Colonic mucosa (tissue), 4 donors: Measurements from ENCODE around the gene SLC6A13. TPM values are rescaled to one million over a fixed set of nuclear protein-coding genes. Genes with fewer than 3 reads are reported as not detected.

ENCODE experiments used
- DNase-seq: peaks from one replicate; pipeline ENCODE4 v3.0.0-alpha.2; 2020
- H3K27ac ChIP-seq: fragments of 200-600 bp; one replicate; pipeline ENCODE4 v1.8.0; 2021
- H3K27me3 ChIP-seq: fragments of 200-600 bp; one replicate; pipeline ENCODE4 v1.8.0; 2021
- H3K36me3 ChIP-seq: fragments of 200-600 bp; one replicate; pipeline ENCODE4 v1.8.0; 2021
- H3K4me1 ChIP-seq: fragments of 200-600 bp; one replicate; pipeline ENCODE4 v1.8.0; 2021; ENCODE audit warnings: mild to moderate bottlenecking
- H3K4me3 ChIP-seq: fragments of 200-600 bp; one replicate; pipeline ENCODE4 v1.8.0; 2021
- H3K9ac ChIP-seq, 2 donors: one replicate each; pipeline ENCODE4 v1.7.0; 2013; ENCODE audit warnings: control low read depth in 2 of 2, low read depth in 2 of 2, low read length in 2 of 2
- H3K9me3 ChIP-seq: fragments of 200-600 bp; one replicate; pipeline ENCODE4 v1.8.0; 2021
- CTCF ChIP-seq: fragments of 200-600 bp; IDR thresholded peaks from one replicate; pipeline ENCODE4 v1.8.0; 2022; ENCODE audit warnings: antibody characterized with exemption, mild to moderate bottlenecking
- intact Hi-C: fragments of 100-400 bp; cut with DNase I; formaldehyde crosslinking; loops from one replicate; pipeline ENCODE4 v1.14.1; 2022
- total RNA-seq, 2 donors: library from RNA; stranded (reverse); fragmentation: NEBNext Ultra II Directional in 1 of 2; extraction: Animal tissue kit (Norgen Biotek cat#: 25700) in 1 of 2; gene quantifications; one replicate each; pipeline ENCODE4 v1.2.1, GENCODE V29; 2021
- donor health status: healthy.
- donor health status: DM: no; HTN: no; CAD: no.
- donor health status: DM: no; HTN: no; CAD: no.

SLC6A13 gene
- total RNA-seq, 2 donors from 2014 or later = not detected

DNA sequence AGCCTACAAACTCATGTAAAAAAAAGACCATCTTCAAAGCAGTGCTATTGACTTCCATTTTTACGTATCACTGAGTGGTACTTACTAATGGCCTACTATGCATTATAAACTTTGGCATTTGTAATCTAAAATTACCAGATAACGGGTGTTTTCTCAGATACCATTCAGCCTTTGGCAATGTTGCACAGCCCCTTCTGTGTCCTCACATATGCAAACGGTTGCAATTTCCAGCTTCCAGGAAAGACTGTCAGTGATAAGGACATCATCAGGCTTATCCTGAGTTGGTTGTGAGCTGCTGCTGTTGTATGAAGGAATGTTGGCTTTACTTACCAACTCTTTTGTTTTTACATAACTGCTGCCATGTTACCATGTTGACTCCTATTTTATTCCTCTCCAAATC, 1.6 kb upstream of the SLC6A13 start:
- no peak for TF ChIP-seq CTCF
- H3K36me3 ChIP-seq = no peaks in the 10 kb centered on the region
- H3K4me3 ChIP-seq = no peak overlapping the region
- no peaks in the 10 kb centered on the region for H3K9me3 ChIP-seq
- no peaks in the 10 kb centered on the region for H3K4me1 ChIP-seq
- intact Hi-C loops = no loop called here
- no peak for DNase-seq
- H3K27ac ChIP-seq = no peak overlapping the region
- H3K9ac ChIP-seq = no peak overlapping the region
- H3K27me3 ChIP-seq = no peaks in the 10 kb centered on the region

GRCh38 chr12:263574-263973, 938 bp upstream of the SLC6A13 start:
- no peak overlapping the region for H3K9ac ChIP-seq

GRCh38 chr12:262113-262512, 523 bp downstream of the SLC6A13 start:
- TF ChIP-seq CTCF = no peak
- DNase-seq = no peak
- Histone ChIP-seq H3K27ac (no peak overlapping the region), H3K9me3 (no peaks in the 10 kb centered on the region), H3K36me3 (no peaks in the 10 kb centered on the region), H3K4me1 (no peaks in the 10 kb centered on the region), H3K4me3 (no peak overlapping the region), H3K27me3 (no peaks in the 10 kb centered on the region), H3K9ac (no peak overlapping the region)
- intact Hi-C loops = no loop called here

More at GRCh38 chr12:263574-263973, 938 bp upstream of the SLC6A13 start:
- Histone ChIP-seq H3K4me1 (no peaks in the 10 kb centered on the region), H3K4me3 (no peak overlapping the region), H3K27me3 (no peaks in the 10 kb centered on the region), H3K36me3 (no peaks in the 10 kb centered on the region), H3K9me3 (no peaks in the 10 kb centered on the region), H3K27ac (no peak overlapping the region)
- TF ChIP-seq CTCF = no peak
- DNase-seq = no peak
- intact Hi-C loops = no loop called here

DNA sequence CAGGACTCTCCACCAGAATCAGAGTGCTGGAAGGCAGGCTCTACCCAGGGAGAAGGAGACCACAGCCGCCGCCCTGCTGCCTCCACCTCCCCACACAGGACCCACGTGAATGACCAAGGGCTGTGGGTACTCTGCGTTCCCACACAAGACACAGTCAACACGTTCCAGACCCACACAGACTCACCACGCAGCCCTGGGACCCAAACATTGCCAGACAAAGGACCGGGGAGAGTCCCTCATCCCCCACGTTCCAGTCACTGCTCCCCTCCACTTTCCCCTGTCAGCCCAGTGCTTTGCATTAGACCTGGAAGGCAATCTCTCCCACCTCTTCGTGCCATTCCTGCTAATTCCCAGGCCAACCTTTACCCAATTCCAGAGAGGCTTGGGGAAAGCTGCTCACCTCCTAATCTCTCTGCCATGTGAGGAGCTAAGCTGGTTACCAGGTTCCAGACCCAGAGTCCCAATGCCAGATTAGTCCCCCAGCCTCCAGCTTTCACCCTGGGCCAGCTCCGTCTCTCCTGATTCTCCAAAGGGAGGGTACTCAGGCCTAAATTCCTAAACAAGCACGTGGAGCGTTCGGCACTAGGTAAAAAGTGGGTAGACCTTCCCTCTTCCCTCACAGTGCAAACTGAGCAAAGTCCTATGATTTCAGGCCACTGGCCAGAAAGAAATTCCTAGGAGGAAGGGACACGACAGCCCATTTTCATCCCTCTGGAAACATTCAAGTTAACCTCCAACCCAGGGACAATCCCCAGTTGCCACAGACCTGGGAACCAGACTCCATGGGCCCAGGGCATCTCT, 4.9 kb downstream of the SLC6A13 start:
- Histone ChIP-seq H3K9ac (no peak overlapping the region), H3K9me3 (no peaks in the 10 kb centered on the region), H3K27me3 (no peaks in the 10 kb centered on the region), H3K36me3 (no peaks in the 10 kb centered on the region), H3K4me3 (no peak overlapping the region), H3K27ac (no peak overlapping the region), H3K4me1 (no peaks in the 10 kb centered on the region)
- TF ChIP-seq CTCF = no peak
- intact Hi-C loops = no loop called here
- DNase-seq = no peak

DNA sequence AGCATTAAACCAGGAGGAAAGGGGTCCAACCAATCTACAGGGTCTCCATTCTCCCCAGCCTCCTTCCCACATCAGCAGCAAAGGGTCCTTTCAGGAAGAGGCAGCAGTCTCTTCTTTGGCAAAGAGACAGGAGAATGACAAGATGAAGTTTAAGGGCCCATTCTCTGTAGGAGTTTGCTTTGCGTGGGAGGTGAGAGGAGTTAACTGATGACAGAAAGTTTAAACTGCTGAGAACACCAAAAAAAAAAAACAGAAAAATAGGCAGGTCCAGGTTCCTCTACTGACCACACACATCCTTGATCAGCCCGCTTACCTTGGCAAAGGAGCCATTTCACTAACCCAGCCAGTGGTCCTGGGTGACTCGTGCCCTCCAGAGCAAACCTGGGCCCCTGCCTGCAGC, 5.7 kb downstream of the SLC6A13 start:
- H3K4me3 ChIP-seq = no peak overlapping the region
- no peak for TF ChIP-seq CTCF
- intact Hi-C loops = no loop called here
- no peak overlapping the region for H3K9ac ChIP-seq
- H3K27ac ChIP-seq = no peak overlapping the region
- DNase-seq = no peak
- H3K4me1 ChIP-seq = no peaks in the 10 kb centered on the region
- no peaks in the 10 kb centered on the region for H3K9me3 ChIP-seq
- H3K27me3 ChIP-seq = no peaks in the 10 kb centered on the region
- no peaks in the 10 kb centered on the region for H3K36me3 ChIP-seq
